Smooth muscle cell (in vitro differentiated cells): ENCODE measurements around the gene GCSH. TPM values are rescaled to one million over a fixed set of nuclear protein-coding genes. Genes with fewer than 3 reads are reported as not detected.
A peak's percentile ranks its signal among the peaks of the same experiment; 100 is the strongest.

Source experiments
- DNase-seq: peaks from one replicate; lab custom pipeline; 2025; ENCODE audit not compliant: unreplicated experiment; lab: John Stamatoyannopoulos, UW
- H2AFZ ChIP-seq: fragments of 200-600 bp; sonication (generic); 2 replicates; pipeline ENCODE4 v1.6.0; 2016; ENCODE audit warnings: antibody characterized with exemption, low read depth, mild to moderate bottlenecking
- H3F3A ChIP-seq: fragments of 200-600 bp; sonication (generic); 2 replicates; pipeline ENCODE4 v1.6.0; 2017; ENCODE audit warnings: antibody characterized with exemption, low read depth
- H3K27ac ChIP-seq: fragments of 200-600 bp; sonication (generic); 2 replicates; pipeline ENCODE4 v1.5.1; 2016; ENCODE audit warnings: low read depth, mild to moderate bottlenecking
- H3K27me3 ChIP-seq: fragments of 200-600 bp; sonication (generic); 2 replicates; pipeline ENCODE4 v1.6.1; 2016; ENCODE audit warnings: low read depth, mild to moderate bottlenecking
- H3K36me3 ChIP-seq: fragments of 200-600 bp; sonication (generic); 2 replicates; pipeline ENCODE4 v1.5.1; 2016; ENCODE audit warnings: low read depth
- H3K4me1 ChIP-seq: fragments of 200-600 bp; sonication (generic); 2 replicates; pipeline ENCODE4 v1.5.1; 2016; ENCODE audit warnings: low read depth
- H3K4me2 ChIP-seq: fragments of 200-600 bp; sonication (generic); 2 replicates; pipeline ENCODE4 v1.6.0; 2016; ENCODE audit warnings: mild to moderate bottlenecking
- H3K4me3 ChIP-seq: fragments of 200-600 bp; sonication (generic); 2 replicates; pipeline ENCODE4 v1.5.1; 2016; ENCODE audit warnings: mild to moderate bottlenecking
- H3K79me2 ChIP-seq: fragments of 200-600 bp; sonication (generic); 2 replicates; pipeline ENCODE4 v1.6.0; 2016; ENCODE audit warnings: low read depth, mild to moderate bottlenecking
- H3K9ac ChIP-seq: fragments of 200-600 bp; sonication (generic); 2 replicates; pipeline ENCODE4 v1.6.0; 2016; ENCODE audit warnings: low read depth
- H3K9me3 ChIP-seq: fragments of 200-600 bp; sonication (generic); replicated peaks from 2 replicates; pipeline ENCODE4 v1.5.1; 2016; ENCODE audit warnings: low read depth
- H4K20me1 ChIP-seq: fragments of 200-600 bp; sonication (generic); 2 replicates; pipeline ENCODE4 v1.6.0; 2016; ENCODE audit warnings: low read depth
- WGBS: methylation state at CpG from one replicate; pipeline ENCODE4 v1.1.7; 2016; ENCODE audit warnings: low lambda C conversion rate; 5-methylcytosine and 5-hydroxymethylcytosine counted together
- polyA plus RNA-seq: library from polyadenylated mRNA; unstranded; fragments of >200 nt; fragmentation: Nextera tagmentation; extraction: Ambion mirVana; gene quantifications from 2 replicates; pipeline ENCODE4 v1.2.1, GENCODE V29; 2016
- total RNA-seq: library from RNA; depleted of rRNA; stranded (reverse); fragments of >200 nt; gene quantifications from 2 replicates; pipeline ENCODE4 v1.2.3, GENCODE V29; 2014
- TF ChIP-seq, protein P1 (sequence below): fragments of 200-600 bp; sonication (generic); IDR thresholded peaks from 2 replicates; pipeline ENCODE4 v1.5.1; 2017; ENCODE audit warnings: borderline replicate concordance, mild to moderate bottlenecking, antibody characterized with exemption; ENCODE audit not compliant: insufficient read depth, poor library complexity, severe bottlenecking

Gene GCSH
- total and polyA plus RNA-seq, 2 experiments from 2014 or later, result 42.4 to 48.1 TPM

- H4K20me1 ChIP-seq, result peaks cover 49% of the 10 kb centered on the region
- no peak overlapping the region for H3K4me3 ChIP-seq
- 91% methylated on average over 2 of the region's 2 CpGs for WGBS
- no peaks in the 10 kb centered on the region for H3K9me3 ChIP-seq
- H3K79me2 ChIP-seq, result peaks cover 35% of the 10 kb centered on the region
- no peak overlapping the region for H3K27ac ChIP-seq
- H3K27me3 ChIP-seq, result no peaks in the 10 kb centered on the region
- H2AFZ ChIP-seq, result no peak overlapping the region
- no peaks in the 10 kb centered on the region for H3F3A ChIP-seq
- peaks cover 13% of the 10 kb centered on the region for H3K36me3 ChIP-seq
- TF ChIP-seq, protein P1, sequence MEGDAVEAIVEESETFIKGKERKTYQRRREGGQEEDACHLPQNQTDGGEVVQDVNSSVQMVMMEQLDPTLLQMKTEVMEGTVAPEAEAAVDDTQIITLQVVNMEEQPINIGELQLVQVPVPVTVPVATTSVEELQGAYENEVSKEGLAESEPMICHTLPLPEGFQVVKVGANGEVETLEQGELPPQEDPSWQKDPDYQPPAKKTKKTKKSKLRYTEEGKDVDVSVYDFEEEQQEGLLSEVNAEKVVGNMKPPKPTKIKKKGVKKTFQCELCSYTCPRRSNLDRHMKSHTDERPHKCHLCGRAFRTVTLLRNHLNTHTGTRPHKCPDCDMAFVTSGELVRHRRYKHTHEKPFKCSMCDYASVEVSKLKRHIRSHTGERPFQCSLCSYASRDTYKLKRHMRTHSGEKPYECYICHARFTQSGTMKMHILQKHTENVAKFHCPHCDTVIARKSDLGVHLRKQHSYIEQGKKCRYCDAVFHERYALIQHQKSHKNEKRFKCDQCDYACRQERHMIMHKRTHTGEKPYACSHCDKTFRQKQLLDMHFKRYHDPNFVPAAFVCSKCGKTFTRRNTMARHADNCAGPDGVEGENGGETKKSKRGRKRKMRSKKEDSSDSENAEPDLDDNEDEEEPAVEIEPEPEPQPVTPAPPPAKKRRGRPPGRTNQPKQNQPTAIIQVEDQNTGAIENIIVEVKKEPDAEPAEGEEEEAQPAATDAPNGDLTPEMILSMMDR, result no peak
- no peak overlapping the region for H3K4me2 ChIP-seq
- DNase-seq, result no peak
- H3K4me1 ChIP-seq, result peaks cover 20% of the 10 kb centered on the region
- H3K9ac ChIP-seq, result no peak overlapping the region
Observed at GRCh38 chr16:81040131-81040530, 56.1 kb downstream of the GCSH start.

DNA sequence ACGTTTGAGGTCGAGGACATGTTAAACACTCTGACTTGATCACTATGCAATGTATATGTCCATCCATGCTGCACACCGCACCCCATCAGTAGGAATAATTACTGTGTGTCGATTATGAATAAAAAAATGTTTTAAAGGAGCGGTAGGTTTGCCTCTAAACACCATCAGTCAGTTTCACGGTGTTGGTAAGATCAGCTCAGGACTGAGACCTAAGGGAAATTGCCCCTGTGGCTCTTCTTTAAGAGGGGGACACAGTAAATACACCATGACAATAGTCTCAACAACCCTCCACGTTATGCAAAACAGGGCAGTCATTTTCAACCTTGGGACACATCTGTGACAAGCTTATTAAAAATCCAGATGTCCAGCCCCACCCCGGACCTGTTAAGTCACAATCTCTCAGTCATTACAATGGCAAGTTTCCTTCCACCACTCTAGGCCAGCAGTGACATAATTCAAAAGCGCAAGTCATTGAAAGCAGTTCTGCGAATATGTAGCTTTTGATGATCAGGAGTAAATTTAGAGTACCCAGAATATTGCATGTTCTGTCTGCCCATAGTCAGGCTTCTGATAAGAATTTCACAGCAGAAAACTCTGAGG lies 59.3 kb downstream of the GCSH start:
- Histone ChIP-seq H3K27ac (peak overlapping the region; percentile 1), H3K4me2 (peak overlapping the region; percentile 87), H2AFZ (peak overlapping the region; percentile 85), H4K20me1 (peaks cover 44% of the 10 kb centered on the region), H3K4me3 (peak overlapping the region; percentile 92), H3K9me3 (no peaks in the 10 kb centered on the region), H3K36me3 (no peaks in the 10 kb centered on the region), H3K4me1 (peaks cover 20% of the 10 kb centered on the region), H3F3A (no peaks in the 10 kb centered on the region), H3K79me2 (peaks cover 35% of the 10 kb centered on the region), H3K9ac (peak overlapping the region; percentile 81), H3K27me3 (no peaks in the 10 kb centered on the region)
- TF ChIP-seq, protein P1, result no peak
- WGBS, result 36% methylated on average over 10 of the region's 10 CpGs
- DNase-seq, result no peak

- peak; percentile 34 for DNase-seq
- peaks cover 16% of the 10 kb centered on the region for H3K4me1 ChIP-seq
- H3K9me3 ChIP-seq, result no peaks in the 10 kb centered on the region
- H3K36me3 ChIP-seq, result no peaks in the 10 kb centered on the region
- H3K4me2 ChIP-seq, result peak overlapping the region; percentile 87
- WGBS, result 1% methylated on average over 68 of the region's 80 CpGs
- H3K79me2 ChIP-seq, result peaks cover 35% of the 10 kb centered on the region
- no peaks in the 10 kb centered on the region for H3F3A ChIP-seq
- no peaks in the 10 kb centered on the region for H3K27me3 ChIP-seq
- peak overlapping the region; percentile 1 for H3K27ac ChIP-seq
- H2AFZ ChIP-seq, result peak overlapping the region; percentile 85
- TF ChIP-seq, protein P1, result no peak
- peak overlapping the region; percentile 92 for H3K4me3 ChIP-seq
- H4K20me1 ChIP-seq, result peaks cover 41% of the 10 kb centered on the region
- H3K9ac ChIP-seq, result peak overlapping the region; percentile 81
Observed at GRCh38 chr16:81035975-81036750, 60.0 kb downstream of the GCSH start.
